Suppressor macrophage treated with lipopolysaccharide for 4 hours (primary cell): ENCODE measurements around the gene LMO2.
"Not testable (repeated sequence)": the region's sequence is repeated elsewhere in the genome, so short reads cannot be mapped to it uniquely, and the experiment has no call there.

Experiments used
- DNase-seq: peaks from one replicate; pipeline ENCODE4 v3.0.0-alpha.2; 2020

Gene LMO2

DNA sequence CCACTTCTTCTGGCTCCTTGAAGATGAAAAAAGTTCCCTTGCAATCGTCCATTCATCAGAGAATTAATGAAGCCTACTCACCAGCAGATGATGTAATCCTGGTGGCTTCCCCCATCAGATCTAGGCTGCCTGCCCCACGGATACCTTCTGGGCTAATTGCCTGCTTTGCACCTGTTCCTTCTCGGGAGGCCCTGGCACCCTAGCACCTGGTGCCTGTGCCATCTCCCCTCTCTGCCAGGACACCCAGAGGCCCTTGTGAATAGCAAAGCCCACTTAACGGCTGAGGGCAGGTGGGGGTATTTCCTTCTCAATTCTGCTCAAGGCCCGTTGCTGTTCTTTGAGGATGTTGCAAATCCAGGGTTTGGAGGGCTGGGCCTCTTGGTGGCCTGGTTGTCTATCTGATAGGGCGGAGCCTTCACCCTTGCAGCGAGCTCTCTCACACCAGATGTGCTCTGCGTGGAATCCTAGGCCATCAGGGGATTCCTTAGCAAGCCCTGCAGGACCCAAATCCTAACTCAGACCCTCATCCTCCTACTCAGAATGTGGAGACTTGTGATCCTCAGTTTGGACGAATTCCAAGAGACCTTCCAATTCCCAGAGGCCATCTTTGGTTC lies at the start of gene LMO2:
TSS of gene LMO2 (minus strand) at position 363 of the 614 bp plus-strand sequence. CDS start 22,360 bp downstream, outside the sequence.
- DNase-seq = no peak

DNA sequence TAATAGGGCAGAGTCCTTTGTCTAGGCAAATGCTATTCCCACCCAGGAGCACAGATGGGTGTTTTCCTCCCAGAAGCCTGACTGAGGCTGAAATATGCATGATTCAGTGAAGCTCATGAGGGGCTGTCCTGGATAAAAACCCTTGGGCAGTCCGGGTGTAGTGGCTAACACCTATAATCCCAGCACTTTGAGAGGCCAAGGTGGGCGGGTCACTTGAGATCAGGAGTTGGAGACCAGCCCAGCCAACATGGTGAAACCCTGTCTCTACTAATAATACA lies 48.6 kb upstream of the LMO2 start:
- DNase-seq = no peak

DNA sequence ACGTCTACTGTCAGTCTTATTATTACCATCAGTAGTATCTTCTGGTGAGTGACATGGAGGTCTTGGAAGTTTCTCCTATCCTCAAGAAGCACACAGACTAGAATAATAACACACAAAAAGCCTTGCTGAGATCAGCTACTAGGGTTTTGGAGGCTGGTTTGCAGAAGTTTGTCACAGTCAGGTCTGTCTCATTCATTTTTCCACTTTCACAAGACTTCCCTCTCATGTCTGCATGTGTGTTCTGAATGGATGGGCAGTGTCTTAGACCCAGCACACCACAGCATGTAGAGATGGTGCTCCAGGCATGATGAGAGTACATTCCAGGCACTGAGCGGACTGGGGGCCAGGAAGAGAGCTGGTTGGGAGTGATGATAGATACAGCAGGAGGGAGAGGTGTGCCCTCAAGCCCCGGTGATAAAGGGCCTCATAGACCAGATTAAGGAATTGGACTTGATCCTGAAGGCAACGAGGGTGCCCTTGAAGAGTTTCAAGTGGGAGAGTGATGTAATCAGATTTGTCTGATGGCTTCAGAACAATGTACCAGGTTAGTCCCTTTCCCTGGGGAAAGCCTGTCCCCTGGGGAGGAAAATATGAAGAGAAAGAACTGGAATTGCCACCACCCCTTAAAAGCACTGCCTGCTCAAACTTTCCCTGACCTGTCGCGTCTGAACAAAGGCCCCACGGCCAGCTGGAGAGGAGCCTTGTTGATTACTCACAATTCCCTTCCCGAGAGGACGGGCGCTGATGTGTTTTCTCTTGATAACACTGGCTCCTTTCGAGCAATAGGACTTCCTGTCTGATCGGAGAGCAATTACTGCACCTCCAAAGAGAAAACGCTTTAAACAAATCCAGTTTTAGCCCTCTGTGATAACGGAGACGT lies 45.1 kb upstream of the LMO2 start:
- peak; percentile 58 for DNase-seq

DNA sequence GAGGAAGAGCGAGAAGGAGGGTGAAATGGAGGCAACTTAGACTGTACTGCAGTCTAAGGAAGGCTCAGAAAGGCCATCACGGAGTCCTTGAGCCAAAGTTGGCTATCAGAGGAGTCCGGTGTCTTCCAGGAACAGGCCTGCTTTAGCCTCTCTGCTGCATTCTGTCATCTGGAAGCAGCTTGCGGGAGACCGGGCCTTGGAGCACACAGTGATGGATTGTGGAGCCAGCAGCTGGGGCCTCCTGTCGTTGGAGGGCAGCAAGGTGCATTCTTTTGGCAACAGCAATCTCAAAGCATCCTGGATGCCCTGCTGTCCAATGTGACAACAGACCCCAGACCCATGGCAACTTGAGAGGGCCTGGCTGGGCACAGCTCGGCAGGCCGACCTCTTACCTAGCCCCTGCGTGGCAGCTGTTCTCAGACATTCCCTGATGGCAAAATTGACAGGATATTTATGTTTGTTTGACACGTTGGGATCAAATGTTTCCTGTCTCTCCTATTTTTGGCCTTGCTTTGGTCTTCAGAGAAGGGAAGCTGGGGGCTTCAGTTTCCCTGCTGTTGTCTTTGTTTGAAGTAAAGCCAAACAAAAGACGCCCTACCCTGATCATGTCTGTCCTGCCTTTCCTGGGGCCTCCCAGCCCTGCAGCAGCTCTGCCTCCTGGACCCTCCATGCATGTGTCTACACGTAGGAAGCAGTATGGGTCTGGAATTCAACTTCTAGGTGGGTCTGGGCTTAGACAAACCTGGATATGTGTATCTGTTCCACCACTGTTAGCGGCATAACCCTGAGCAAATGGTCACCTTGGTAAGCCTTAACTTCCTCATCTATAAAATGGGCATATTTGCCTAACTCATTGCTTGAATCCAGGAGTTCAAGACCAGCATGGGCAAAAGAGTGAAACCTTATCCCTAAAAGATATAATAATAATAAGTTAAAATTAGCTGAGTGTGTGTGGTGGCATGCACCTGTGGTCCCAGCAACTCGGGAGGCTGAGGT lies 43.9 kb upstream of the LMO2 start:
- no peak for DNase-seq

DNA sequence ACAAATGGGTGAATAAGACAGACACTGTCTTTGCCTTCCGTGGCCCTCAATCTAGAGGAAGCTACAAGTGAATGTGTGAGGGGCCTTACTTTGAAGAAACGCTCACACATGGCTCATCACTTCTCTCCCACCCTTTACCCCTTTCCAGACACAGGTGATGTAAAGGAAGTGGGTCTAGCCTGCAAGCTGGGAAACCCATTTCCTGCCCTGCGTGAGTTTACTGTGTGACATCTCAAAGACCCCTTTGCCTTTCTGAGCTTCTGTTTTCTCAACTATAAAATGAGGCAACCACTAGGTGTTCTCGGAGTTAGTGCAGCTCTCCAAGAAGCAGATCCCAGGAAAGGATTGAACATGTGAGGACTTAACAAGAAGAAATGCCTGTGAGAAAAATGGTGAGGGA lies 43.1 kb upstream of the LMO2 start:
- no peak for DNase-seq

DNA sequence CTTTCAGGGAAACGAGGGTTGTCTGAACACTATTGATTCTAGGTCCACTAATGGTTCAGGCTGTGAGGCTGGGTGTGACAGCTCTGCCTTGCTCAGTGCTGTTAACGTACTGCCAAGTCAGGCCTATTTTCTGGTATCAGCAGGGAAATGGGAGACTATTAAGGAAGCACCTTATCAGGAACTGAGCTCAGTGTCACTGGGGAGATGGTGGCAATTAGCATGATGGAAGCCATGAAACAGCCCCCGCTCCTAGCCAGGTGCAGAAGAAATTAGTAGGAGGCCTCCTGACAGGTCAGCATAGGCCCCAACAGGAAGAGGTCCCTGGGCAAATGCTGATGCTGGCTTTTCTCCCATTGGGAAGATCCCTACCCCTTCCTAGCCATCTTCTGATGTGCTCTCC lies 42.6 kb upstream of the LMO2 start:
- no peak for DNase-seq

DNA sequence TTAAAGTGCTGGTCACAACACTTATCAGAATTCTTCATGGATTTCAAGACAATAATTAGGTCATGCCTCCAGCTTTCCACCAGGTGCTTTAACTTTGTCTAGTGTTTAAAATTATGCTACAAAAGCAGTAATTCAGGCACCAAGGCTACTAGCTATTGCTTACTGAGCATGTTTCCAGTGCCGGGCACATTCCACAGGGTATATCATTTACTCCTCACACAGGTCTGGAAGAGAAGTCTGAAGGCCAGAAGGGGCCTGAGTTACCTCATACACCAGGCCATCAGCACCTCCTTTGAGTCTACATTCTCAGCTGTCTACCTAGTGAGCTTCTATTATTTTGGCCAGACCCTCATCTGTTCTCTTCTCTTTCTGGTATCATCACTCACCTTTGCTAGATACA lies 41.7 kb upstream of the LMO2 start:
- no peak for DNase-seq

DNA sequence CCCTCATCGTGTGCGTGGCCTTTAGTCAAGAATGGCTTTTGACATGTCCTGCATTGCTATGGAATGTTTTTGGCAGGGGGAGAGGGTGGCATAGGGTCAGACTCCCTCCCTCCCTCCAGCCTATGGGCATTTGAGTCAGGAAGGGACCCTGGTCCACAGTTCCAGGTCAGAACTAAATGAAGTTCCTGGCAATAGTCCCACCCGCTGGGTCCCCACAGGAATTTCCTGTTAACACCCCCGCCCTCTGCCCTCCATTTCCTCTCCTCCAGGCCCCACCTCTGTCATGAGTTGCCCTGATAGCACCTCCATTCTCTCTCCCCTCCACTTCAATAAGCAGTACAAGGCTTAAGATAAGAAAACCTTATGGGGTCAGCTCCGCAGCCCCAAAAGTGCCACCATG lies 40.8 kb upstream of the LMO2 start:
- DNase-seq = no peak

DNA sequence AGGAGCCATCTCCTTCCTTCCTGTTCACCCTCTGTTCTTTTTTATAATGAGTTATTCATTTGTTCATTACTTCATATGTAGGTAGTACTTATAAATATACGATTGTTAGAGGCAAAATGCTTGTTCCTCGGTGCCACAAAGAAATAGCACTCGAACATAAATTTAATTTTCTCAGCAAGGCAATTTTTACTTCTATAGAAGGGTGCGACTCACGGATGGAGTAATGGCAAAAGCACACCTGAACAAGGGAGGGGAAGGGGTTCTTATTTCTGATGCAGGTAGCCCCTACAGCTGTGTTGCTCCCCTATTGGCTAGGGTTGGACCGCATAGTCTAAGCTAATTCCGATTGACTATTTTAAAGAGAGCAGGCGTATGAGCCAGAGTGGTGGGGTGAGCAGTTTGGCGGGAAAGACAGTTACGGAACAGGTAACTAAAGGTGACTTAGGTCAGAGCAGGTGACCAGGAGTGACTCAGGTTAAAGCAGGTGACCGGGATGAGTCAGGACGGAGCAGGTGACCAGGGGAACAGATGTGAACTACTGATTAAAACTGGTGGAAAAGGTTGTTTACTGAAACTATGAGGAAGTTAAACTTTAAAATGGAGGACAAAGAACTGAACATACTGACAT lies 40.0 kb upstream of the LMO2 start:
- not testable (repeated sequence) for DNase-seq

DNA sequence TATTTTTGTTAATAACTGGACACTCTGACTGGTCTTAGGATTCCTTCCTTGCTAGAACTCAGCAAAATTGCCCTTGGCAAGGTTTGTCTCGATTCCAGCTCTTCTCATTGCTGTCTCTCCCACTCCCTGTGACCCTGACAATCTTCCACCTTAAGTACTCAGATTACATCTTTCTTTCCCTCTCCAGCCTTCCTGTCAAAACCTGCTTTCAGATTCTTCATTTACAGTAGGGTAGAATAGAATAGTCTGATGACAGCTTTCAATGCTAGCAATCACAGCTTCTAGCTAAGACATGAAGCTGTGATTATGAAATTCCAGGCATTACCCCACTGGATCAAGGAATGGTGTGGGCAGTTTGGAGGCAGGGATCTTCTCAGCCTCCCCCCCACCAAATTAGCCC lies 39.2 kb upstream of the LMO2 start:
- peak; percentile 59 for DNase-seq

DNA sequence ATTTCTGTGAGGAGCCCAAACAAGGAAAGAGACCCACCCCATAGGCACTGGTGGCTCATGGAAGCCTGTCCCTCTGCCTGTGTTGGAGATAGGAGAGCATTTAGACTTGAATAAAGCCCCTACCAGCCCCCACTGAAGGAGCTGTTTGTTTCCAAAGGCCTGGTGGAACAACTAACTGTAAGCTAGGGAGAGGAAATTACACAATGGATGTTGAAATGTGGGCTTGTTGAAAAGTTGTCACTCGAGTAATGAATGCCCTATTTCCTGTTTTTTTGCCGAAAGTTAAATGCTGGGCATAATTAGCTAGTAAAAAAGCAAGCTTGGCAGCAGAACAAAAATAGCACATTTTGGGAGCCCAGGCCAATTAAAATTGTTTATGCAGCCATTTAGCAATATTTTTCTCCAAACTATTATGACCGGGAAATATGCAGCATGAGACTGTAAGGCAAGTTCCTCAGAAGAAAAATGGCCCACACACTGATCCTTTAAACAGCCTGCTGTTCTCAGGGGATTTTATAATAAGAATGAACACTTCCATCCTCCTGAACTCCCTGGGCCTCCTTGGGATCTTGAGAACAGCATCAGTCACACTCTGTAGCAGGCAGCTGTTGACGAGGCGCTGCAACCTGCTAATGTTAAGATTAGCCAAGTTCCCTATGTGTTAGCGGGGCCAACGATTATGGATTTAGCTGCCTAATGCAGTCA lies 38.6 kb upstream of the LMO2 start:
- DNase-seq = peak; percentile 94

DNA sequence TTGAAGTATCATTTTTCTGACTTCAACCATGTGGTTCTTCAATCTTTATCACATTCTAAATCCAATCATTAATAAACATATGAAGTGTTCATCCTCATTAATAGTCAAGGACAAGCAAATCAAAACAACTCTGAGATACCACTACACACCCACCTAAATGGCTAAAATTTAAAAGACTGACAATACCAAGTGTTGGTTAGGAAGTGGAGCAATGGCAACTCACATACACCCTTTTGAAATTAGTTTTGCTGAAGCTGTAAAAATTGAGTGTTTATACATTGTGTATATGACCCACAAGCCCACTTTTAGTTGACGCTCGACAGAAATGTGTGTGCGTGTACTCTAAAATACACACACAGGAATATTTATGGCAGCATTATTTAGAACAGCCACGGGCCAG lies 36.7 kb upstream of the LMO2 start:
- DNase-seq = no peak

DNA sequence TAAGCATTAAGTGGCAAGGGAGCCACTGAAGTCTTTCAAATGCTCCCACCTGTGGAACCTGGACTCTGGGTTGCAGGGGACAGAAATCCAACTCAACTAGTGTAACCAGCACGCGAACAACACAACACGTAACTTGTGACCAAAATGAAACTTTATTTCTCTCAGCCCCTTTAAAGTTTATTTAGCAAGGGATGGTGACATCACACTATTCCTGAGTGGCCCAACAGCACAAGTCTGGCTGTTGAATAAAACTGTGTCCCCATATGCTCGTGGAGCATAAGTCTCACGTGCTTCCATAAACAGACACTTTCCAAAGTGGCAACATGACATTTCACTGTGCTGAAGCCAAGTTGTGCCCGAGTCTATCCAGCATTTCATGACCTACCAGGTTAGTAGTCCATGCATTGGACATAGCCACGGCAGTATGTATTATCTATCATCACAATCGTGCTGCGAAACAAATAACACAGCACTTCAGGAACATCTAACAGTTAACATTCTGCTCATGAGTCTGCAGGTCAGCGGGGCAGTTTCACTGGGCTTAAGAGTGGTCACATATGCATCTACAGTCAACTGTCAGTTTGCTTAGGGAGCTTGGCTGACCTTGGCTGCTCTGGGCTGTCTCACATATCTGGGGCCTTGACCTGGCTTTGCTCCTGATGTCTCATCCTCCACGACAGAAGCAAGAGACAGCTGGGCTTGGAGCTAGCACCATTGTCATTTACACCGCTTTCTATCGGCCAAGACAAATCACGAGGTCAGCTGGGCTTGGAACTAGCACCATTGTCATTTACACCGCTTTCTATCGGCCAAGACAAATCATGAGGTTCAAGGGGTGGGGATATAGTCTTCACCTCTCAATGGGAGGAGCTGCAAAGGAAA lies 35.0 kb upstream of the LMO2 start:
- DNase-seq = peak; percentile 60

DNA sequence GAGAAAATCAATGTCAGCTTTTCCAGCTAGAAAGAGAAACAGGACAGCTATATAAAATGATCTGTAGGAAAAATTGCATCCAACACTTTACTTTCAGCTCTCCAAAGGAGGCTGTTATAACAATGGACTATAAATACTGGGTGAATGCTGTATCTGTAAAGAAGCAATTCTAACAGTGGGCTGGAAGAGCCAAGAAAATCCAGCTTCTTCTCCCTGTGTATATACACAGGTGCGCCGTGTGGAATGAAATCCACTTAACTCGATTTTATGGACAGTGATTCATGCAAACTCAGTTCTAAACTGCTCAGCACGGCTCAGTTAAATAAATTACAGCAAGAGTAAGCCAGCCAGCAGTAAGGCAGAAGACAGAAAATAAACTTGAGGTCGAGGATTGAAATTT lies 32.5 kb upstream of the LMO2 start:
- no peak for DNase-seq

DNA sequence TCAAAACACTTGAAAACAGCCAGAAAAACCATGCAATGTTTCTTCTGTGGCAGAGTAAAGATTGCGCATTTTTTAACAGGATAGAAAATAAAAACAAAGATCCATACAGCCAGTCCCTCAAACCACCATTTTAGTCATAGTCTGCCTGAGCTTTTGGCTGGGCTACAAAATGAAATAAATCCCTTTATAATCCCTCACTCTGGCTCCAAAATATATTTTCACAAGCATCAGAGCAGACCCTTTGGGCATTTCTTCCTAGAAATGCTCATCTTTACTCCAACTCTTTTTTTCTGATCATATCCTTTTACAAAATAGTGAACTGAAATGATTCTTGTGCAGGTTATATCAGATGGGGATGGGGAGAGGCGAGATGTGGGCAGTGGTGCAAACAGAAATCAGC lies 31.8 kb upstream of the LMO2 start:
- DNase-seq = no peak

DNA sequence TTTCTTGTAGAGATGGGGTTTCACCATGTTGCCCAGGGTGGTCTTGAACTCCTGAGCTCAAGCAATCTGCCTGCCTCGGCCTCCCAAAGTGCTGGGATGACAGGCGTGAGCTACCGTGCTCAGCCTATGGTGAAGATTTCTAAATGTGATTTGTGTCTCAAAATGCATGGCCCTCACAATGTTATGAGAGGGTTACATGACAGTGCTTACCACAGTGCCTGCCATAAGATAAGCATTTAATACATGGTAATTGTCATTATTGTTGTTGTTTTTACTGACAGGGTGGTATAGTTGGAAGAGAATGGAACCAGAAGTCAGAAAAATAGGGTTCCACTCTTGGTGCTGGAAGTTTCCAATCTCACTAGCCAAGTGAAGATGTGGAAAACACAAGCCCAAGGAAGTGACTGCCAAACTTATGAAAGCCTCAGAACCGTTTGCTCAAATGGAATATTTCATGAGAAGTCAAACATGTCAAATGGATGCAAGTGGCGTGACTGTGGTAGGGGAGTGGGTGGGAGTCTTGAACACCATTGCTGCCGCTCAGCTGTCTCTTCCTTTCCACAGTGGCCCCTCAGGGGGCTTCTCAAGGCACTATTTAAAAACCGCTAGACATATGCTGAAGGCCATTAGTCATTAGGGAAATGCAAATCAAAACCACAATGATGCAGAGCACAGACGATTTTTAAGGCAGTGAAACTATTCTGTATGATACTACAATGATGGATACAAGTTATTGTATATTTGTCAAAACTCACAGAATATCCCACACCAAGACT lies 29.1 kb upstream of the LMO2 start:
- DNase-seq = peak; percentile 93

DNA sequence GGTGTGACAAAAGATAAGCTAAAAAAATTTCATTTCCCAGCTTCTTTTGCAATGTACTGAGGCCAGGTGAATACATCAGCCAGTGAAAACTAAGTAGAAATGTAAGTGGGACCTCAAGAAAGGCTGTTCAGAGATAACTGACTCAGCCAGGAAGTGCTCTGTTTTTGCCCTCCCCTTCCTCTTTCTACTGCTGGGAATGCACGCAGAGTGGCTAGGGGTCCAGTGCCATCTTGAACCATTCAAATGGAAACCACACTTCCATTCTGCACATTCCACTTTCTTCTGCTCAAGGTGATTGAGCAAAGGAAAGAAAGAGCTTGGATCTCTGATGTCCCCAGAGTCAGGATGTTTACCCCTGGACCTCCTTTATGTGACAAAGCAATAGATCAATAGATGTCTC lies 27.8 kb upstream of the LMO2 start:
- DNase-seq = peak; percentile 64

DNA sequence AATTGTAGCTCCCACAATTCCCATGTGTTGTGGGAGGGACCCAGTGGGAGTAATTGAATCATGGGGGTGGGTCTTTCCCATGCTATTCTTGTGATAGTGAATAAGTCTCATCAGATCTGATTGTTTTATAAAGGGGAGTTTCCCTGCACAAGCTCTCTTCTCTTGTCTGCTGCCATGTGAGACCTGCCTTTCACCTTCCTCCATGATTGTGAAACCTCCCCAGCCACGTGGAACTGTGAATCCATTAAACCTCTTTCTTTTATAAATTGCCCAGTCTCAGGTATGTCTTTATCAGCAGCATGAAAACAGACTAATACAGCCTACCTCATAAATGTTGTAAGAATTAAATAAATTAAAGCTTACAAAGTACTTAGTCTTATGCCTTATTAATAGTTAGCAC lies 25.5 kb upstream of the LMO2 start:
- not testable (repeated sequence) for DNase-seq

DNA sequence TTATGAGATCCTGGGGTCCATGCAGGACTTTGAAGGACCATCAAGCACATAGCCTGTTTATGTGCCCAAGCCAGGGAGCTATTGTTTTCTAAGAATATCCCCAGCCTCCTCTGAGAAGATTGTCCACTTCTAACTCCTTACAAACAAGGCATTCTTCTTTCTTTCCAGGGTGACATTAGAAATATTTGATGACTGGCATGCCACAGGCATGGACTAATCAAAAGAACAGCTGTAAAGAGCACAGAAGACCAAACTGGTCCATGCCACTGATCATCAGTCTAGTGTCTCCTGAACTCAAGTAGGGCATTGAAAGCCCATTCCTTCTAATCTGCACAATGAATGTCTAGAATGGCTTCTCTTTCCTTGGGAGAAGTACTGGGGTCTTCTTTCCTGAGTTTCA lies 24.9 kb upstream of the LMO2 start:
- no peak for DNase-seq

DNA sequence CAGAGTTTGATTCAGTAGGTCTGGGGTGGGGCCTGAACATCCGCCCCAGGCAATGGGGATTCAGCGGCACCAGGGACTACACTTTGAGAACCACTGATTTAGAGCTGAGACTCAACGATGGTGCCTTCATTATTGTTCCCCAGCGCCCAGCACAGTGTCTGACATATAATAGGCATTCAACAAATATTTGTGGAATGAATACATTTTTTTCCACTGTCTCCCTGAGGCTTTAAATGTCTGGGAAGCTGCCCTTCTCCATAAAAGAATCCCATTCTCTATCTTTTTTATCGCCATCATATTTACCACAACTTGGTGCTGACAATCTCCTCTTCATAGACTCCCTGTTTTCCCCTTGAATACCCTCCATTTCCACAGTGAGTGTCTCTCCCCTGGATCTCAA lies 23.6 kb upstream of the LMO2 start:
- DNase-seq = no peak

DNA sequence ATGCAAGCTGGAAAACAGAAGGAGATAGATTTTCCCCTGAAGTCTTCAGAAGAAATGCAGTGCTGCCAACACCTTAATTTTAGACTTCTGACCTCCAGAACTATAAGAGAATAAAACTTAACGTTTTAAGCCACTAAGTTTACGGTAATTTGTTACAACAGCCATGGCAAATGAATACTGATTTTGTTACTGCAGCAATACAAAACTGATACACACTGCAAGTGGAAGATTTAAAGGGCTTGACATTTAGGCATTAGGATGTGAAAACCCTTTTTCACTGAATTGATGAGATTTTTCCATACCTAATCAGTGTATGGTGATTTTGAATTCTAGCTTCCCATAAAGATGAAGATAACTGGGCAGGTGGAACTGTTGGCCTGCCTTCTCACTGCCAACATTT lies 22.1 kb upstream of the LMO2 start:
- DNase-seq = no peak
